K562 (cell line): ENCODE results near the gene MKLN1. TPM values are rescaled to one million over a fixed set of nuclear protein-coding genes. Genes with fewer than 3 reads are reported as not detected.

Experiments
- ATAC-seq: fragments of 200-7000 bp; cut with Tn5 transposase; 3 replicates; pipeline ENCODE4 v1.9.1; 2020; ENCODE audit warnings: moderate library complexity
- BruUV-seq: library from RNA; stranded (reverse); fragments of 400-500 nt; replicated peaks from 2 replicates; lab custom pipeline; 2021; lab: Mats Ljungman, UMichigan
- CTCF ChIA-PET: fragments of 300-600 bp; formaldehyde crosslinking; extraction: SDS; loops from one replicate; lab custom pipeline; 2021; ENCODE audit warnings: low intra/inter-chr PET ratio; lab: Yijun Ruan, JAX
- POLR2A ChIA-PET: fragments of 300-600, 350-650 bp; sonication (Branson Sonifier 250); formaldehyde crosslinking; extraction: SDS; loops from one replicate; lab custom pipeline; 2021; ENCODE audit warnings: antibody characterized with exemption, inconsistent platforms; lab: Yijun Ruan, JAX
- DNase-seq, 4 experiments: peaks; one replicate each; pipeline versions ENCODE4 v3.0.0 to v3.0.0-alpha.2; 2011 to 2018; ENCODE audit warnings: low spot score in 3 of 4, mixed read lengths in 3 of 4; ENCODE audit errors: extremely low read depth in 1 of 4
- FAIRE-seq: peaks from 2 replicates; lab custom pipeline; 2011; peaks lifted over from hg19 to GRCh38; lab: Jason Lieb, UNC
- H2AFZ ChIP-seq: 2 replicates; pipeline ENCODE4 v1.6.0; 2011; ENCODE audit warnings: low read depth, low read length, control low read depth, inconsistent platforms
- H3K27ac ChIP-seq: fragments of 200-600 bp; 3 replicates; pipeline ENCODE4 v1.8.0; 2011; ENCODE audit warnings: low read depth, mild to moderate bottlenecking, control low read depth, inconsistent platforms, low read length, moderate library complexity, mixed read lengths; ENCODE audit errors: extremely low read depth
- H3K27me3 ChIP-seq, 2 experiments: fragments of 300-600 bp in 1 of 2; 2 replicates in 1 of 2; 3 replicates in 1 of 2; pipeline versions ENCODE4 v1.6.0 to v1.8.0; 2011; ENCODE audit warnings: inconsistent platforms in 2 of 2, low read length in 2 of 2, mild to moderate bottlenecking in 1 of 2, mixed read lengths in 1 of 2, moderate library complexity in 1 of 2; ENCODE audit not compliant: control insufficient read depth in 2 of 2, insufficient read depth in 2 of 2
- H3K36me3 ChIP-seq: fragments of 300-600 bp; 3 replicates; pipeline ENCODE4 v1.8.0; 2011; ENCODE audit warnings: mild to moderate bottlenecking, low read length, inconsistent platforms; ENCODE audit not compliant: control insufficient read depth, insufficient read depth
- H3K4me1 ChIP-seq, 2 experiments: fragments of 200-600 bp in 1 of 2; replicated peaks in 1 of 2; 2 replicates in 1 of 2; 3 replicates in 1 of 2; pipeline versions ENCODE4 v1.5.1 to v1.8.0; 2011; ENCODE audit warnings: inconsistent platforms in 2 of 2, low read length in 2 of 2, mild to moderate bottlenecking in 1 of 2, mixed read lengths in 1 of 2, moderate library complexity in 1 of 2; ENCODE audit not compliant: control insufficient read depth in 2 of 2, insufficient read depth in 2 of 2
- H3K4me2 ChIP-seq: 2 replicates; pipeline ENCODE4 v1.6.1; 2011; ENCODE audit warnings: low read length, control low read depth, inconsistent platforms, mixed read lengths; ENCODE audit not compliant: insufficient read depth
- H3K4me3 ChIP-seq: fragments of 200-600 bp; sonication (generic), shearing (Covaris generic); 2 replicates; pipeline ENCODE4 v1.5.1; 2016; ENCODE audit warnings: control low read depth, inconsistent platforms
- H3K79me2 ChIP-seq: fragments of 200-600 bp; 3 replicates; pipeline ENCODE4 v1.8.0; 2011; ENCODE audit warnings: low read length, inconsistent platforms; ENCODE audit not compliant: control insufficient read depth, insufficient read depth
- H3K9ac ChIP-seq, 2 experiments: 2 replicates each; pipeline versions ENCODE4 v1.6.0 to v1.6.1; 2011; ENCODE audit warnings: low read depth in 2 of 2, low read length in 2 of 2, control low read depth in 1 of 2, inconsistent platforms in 1 of 2, mild to moderate bottlenecking in 1 of 2, mixed read lengths in 1 of 2; ENCODE audit not compliant: insufficient read depth in 1 of 2
- H3K9me1 ChIP-seq: one replicate; pipeline ENCODE4 v1.6.0; 2011; ENCODE audit warnings: inconsistent platforms, mild to moderate bottlenecking, low read length, moderate library complexity; ENCODE audit not compliant: control insufficient read depth, insufficient read depth
- H3K9me3 ChIP-seq: replicated peaks from 2 replicates; pipeline ENCODE4 v1.5.1; 2011; ENCODE audit warnings: low read depth, low read length, inconsistent platforms; ENCODE audit not compliant: control insufficient read depth, insufficient read depth
- H4K20me1 ChIP-seq: replicated peaks from 2 replicates; pipeline ENCODE4 v1.6.1; 2011; ENCODE audit warnings: low read length, inconsistent platforms, mixed read lengths; ENCODE audit not compliant: control insufficient read depth, insufficient read depth
- ARNT ChIP-seq, 2 experiments: fragments of 450-650 bp; IDR thresholded peaks; 2 replicates each; pipeline ENCODE4 v1.6.1; 2016; ENCODE audit warnings: mild to moderate bottlenecking in 1 of 2
- ATF1 ChIP-seq, 2 experiments: fragments of 450-650 bp in 1 of 2; IDR thresholded peaks; 2 replicates each; pipeline ENCODE4 v1.6.1; 2016; ENCODE audit warnings: missing compliant biosample characterization in 1 of 2, missing genetic modification characterization in 1 of 2
- ATF7 ChIP-seq: fragments of 450-650 bp; IDR thresholded peaks from 2 replicates; pipeline ENCODE4 v1.7.1; 2014; ENCODE audit warnings: mild to moderate bottlenecking, moderate library complexity
- BMI1 ChIP-seq: fragments of 150-350 bp; IDR thresholded peaks from 2 replicates; pipeline ENCODE4 v1.6.1; 2014; ENCODE audit warnings: low read length
- FOXA3 ChIP-seq, 2 experiments: fragments of 450-650 bp in 1 of 2; sonication (generic) in 1 of 2; formaldehyde crosslinking; IDR thresholded peaks in 1 of 2; conservative IDR thresholded peaks in 1 of 2; 2 replicates each; pipeline versions ENCODE4 v1.4.0 to v1.8.0; 2020 to 2022; ENCODE audit warnings: mild to moderate bottlenecking in 2 of 2, missing genetic modification reagents in 1 of 2
- MED1 ChIP-seq: sonication (generic); formaldehyde crosslinking; IDR thresholded peaks from 2 replicates; pipeline ENCODE4 v1.8.1; 2023; ENCODE audit warnings: missing genetic modification reagents, borderline replicate concordance
- MXI1 ChIP-seq: IDR thresholded peaks from 2 replicates; pipeline ENCODE4 v1.6.1; 2011; ENCODE audit warnings: low read depth, mild to moderate bottlenecking, improper control_type of control experiment, low read length
- SMC3 ChIP-seq: conservative IDR thresholded peaks from 2 replicates; pipeline ENCODE4 v1.6.1; 2011; ENCODE audit warnings: low read depth, low read length, improper control_type of control experiment; ENCODE audit not compliant: insufficient read depth
- WHSC1 ChIP-seq: IDR thresholded peaks from one replicate; pipeline ENCODE4 v1.6.1; 2012; ENCODE audit warnings: low read length, control low read depth, inconsistent platforms
- ZNF23 ChIP-seq: fragments of 250-450 bp; sonication (Bioruptor Pico); IDR thresholded peaks from 2 replicates; pipeline ENCODE4 v1.4.0; 2020; ENCODE audit warnings: mild to moderate bottlenecking
- ZNF707 ChIP-seq: fragments of 250-450 bp; sonication (Bioruptor Pico); conservative IDR thresholded peaks from 2 replicates; pipeline ENCODE4 v1.8.0; 2022; ENCODE audit warnings: inconsistent platforms, mild to moderate bottlenecking, moderate library complexity
- WGBS: fragments of 100-300 bp; shearing (Covaris generic); methylation state at CpG from one replicate; pipeline ENCODE4 v1.1.6; 2016; ENCODE audit warnings: low coverage, mixed read lengths; ENCODE audit not compliant: insufficient coverage; ENCODE audit errors: missing lambda C conversion rate; 5-methylcytosine and 5-hydroxymethylcytosine counted together
- in situ Hi-C: fragments of 300-500 bp; cut with MboI; formaldehyde crosslinking; loops from 4 replicates; pipeline ENCODE4 v1.15.0; 2018; ENCODE audit warnings: inconsistent platforms, mixed read lengths
- intact Hi-C: fragments of 100-400 bp; cut with micrococcal nuclease; formaldehyde crosslinking; loops from 2 replicates; pipeline ENCODE4 v1.14.2; 2022
- polyA plus RNA-seq, 8 experiments: library from polyadenylated mRNA; depleted of rRNA in 4 of 8; stranded (reverse) in 5 of 8; unstranded in 3 of 8; fragments of >200 nt; fragmentation: Nextera tagmentation in 2 of 8; fragmentation: Illumina TruSeq in 1 of 8; extraction: Ambion mirVana in 2 of 8; extraction: Trizol in 1 of 8; gene quantifications; 2 replicates each; pipeline versions ENCODE4 v1.2.1 to v1.2.3, GENCODE V29; 2011 to 2014; ENCODE audit warnings: inconsistent platforms in 1 of 8, missing spikeins in 1 of 8
- total RNA-seq, 7 experiments: library from RNA; depleted of rRNA in 6 of 7; stranded (reverse); fragments of >200 nt in 6 of 7; fragmentation: Illumina TruSeq in 2 of 7; extraction: Trizol in 2 of 7; gene quantifications; 2 replicates each; pipeline versions ENCODE4 v1.2.1 to v1.2.3, GENCODE V29; 2011 to 2021; ENCODE audit warnings: low replicate concordance in 1 of 7
- TF ChIP-seq, protein P1 (sequence below), 2 experiments: fragments of 450-650 bp in 1 of 2; sonication (generic) in 1 of 2; formaldehyde crosslinking in 1 of 2; IDR thresholded peaks in 1 of 2; conservative IDR thresholded peaks in 1 of 2; 2 replicates each; pipeline versions ENCODE4 v1.6.1 to v1.8.1; 2016 to 2023; ENCODE audit warnings: mild to moderate bottlenecking in 2 of 2, moderate library complexity in 2 of 2, inconsistent platforms in 1 of 2, missing genetic modification reagents in 1 of 2
- TF ChIP-seq, protein P2 (sequence below): fragments of 150-350 bp; conservative IDR thresholded peaks from 2 replicates; pipeline ENCODE4 v1.6.1; 2014; ENCODE audit warnings: low read length
- TF ChIP-seq, protein P3 (sequence below): fragments of 450-650 bp; IDR thresholded peaks from 2 replicates; pipeline ENCODE4 v1.6.1; 2017; ENCODE audit warnings: antibody characterized with exemption

Gene MKLN1
- total and polyA plus RNA-seq, 9 of the 15 experiments (the other 6 are each of a cell fraction or from before 2014, with no cell fraction given), result 18.6 to 80.4 (median 56.0) TPM

DNA sequence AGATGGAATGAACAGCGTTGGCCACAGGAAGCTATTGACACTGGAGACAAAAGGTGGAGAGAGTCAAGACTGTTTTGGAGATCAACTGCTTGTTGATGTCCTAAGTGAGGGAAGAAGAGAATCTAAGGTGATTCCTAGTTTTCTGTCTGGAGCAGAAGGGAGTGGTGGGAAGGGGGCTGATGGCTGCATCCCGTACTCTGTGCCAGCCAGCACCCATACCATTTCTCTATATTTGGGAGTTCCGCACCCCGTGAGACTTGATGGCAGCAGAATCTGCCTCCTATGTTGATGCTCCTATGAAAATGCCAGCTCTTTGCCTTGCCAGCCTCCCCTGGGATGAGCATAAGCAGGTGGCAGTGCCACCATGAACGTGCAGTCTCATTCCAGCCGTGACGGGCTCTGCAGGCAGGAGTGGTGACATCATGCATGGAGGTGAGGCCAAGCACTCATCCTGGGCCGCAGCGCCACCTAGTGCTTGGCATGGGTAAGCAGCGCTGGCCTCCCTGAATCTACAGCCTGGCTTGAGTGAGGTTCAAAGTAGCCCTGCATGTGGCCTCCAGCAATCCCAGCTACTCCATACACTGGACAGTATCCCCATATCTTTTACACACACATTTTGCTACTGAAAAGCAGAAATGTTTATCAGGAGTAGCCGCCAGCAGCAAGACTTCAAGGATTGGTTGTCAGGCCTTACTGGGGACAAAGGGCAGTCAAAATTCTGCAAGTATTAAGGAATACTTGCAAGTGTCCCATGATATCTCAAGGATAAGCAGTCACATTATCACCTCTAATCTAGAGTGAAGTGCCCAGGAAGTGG lies 185.8 kb downstream of the MKLN1 start:
- H3K27ac ChIP-seq, result no peak overlapping the region
- no peaks in the 10 kb centered on the region for H3K36me3 ChIP-seq
- in situ Hi-C loops, result loop anchor here (10.0 kb wide), 1 partner anchor 629 kb away; no protein-coding TSS in a partner anchor
- H3K9ac ChIP-seq, result no peak overlapping the region
- DNase-seq (peak; percentile 87 to 97 (median 94)), ATAC-seq (peak; percentile 99), FAIRE-seq (peak; percentile 98)
- H3K4me2 ChIP-seq, result peak overlapping the region; percentile 60
- ChIA-PET POLR2A (interaction anchor here (1.7 kb wide), 1 partner anchor 8 kb away, joined by 4 read pairs; no protein-coding TSS in a partner anchor), CTCF (interaction anchor here (0.5 to 1.3 kb wide), 7 partner anchors 168 to 698 kb away, joined by 3 to 6 read pairs (median 3); no protein-coding TSS in a partner anchor)
- no peak overlapping the region for H3K4me3 ChIP-seq
- no peaks in the 10 kb centered on the region for H3K79me2 ChIP-seq
- peaks cover 43 to 52% of the 10 kb centered on the region in 2 experiments for H3K27me3 ChIP-seq
- H4K20me1 ChIP-seq, result peaks cover 13% of the 10 kb centered on the region; the same call in 1 of the 2 replicates
- H3K9me1 ChIP-seq, result no peaks in the 10 kb centered on the region
- 16% methylated on average over 11 of the region's 11 CpGs for WGBS
- no peaks in the 10 kb centered on the region for H3K9me3 ChIP-seq
- peak overlapping the region; percentile 61 for H2AFZ ChIP-seq
- BruUV-seq, result no TSS peak
- intact Hi-C loops, result loop anchor here (1.0 to 10.0 kb wide), 4 partner anchors 446 to 617 kb away; no protein-coding TSS in a partner anchor
- peaks cover 0 to 2% of the 10 kb centered on the region in 2 experiments; a peak in 1 of 5 replicates for H3K4me1 ChIP-seq
- TF ChIP-seq MXI1, result no peak
- TF ChIP-seq FOXA3 (CRISPR knock-in tag; conservative IDR thresholded peaks at IDR 0.05 in 1 of 2, IDR thresholded peaks at IDR 0.05 in 1 of 2), result peak in 1 of 2 experiments; percentile 65; a peak in 1 of 4 replicates
- TF ChIP-seq MED1 (CRISPR knock-in tag), result no peak
- TF ChIP-seq, protein P1, sequence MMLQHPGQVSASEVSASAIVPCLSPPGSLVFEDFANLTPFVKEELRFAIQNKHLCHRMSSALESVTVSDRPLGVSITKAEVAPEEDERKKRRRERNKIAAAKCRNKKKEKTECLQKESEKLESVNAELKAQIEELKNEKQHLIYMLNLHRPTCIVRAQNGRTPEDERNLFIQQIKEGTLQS (IDR thresholded peaks at IDR 0.05), result peak; percentile 97
- TF ChIP-seq, protein P1 (CRISPR knock-in tag; conservative IDR thresholded peaks at IDR 0.05), result peak; percentile 98
- TF ChIP-seq ZNF707 (CRISPR knock-in tag), result no peak
- TF ChIP-seq, protein P2, sequence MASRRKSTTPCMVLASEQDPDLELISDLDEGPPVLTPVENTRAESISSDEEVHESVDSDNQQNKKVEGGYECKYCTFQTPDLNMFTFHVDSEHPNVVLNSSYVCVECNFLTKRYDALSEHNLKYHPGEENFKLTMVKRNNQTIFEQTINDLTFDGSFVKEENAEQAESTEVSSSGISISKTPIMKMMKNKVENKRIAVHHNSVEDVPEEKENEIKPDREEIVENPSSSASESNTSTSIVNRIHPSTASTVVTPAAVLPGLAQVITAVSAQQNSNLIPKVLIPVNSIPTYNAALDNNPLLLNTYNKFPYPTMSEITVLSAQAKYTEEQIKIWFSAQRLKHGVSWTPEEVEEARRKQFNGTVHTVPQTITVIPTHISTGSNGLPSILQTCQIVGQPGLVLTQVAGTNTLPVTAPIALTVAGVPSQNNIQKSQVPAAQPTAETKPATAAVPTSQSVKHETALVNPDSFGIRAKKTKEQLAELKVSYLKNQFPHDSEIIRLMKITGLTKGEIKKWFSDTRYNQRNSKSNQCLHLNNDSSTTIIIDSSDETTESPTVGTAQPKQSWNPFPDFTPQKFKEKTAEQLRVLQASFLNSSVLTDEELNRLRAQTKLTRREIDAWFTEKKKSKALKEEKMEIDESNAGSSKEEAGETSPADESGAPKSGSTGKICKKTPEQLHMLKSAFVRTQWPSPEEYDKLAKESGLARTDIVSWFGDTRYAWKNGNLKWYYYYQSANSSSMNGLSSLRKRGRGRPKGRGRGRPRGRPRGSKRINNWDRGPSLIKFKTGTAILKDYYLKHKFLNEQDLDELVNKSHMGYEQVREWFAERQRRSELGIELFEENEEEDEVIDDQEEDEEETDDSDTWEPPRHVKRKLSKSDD, result no peak
- TF ChIP-seq BMI1, result no peak
- TF ChIP-seq WHSC1, result no peak
- TF ChIP-seq ARNT (IDR thresholded peaks at IDR 0.05), result peak in 1 of 2 experiments; percentile 39; a peak in 1 of 4 replicates
- no peak for TF ChIP-seq ZNF23 (CRISPR knock-in tag)
- peak; percentile 98 for TF ChIP-seq ATF7
- no peak for TF ChIP-seq ATF1 (CRISPR knock-in tag; IDR thresholded peaks at IDR 0.05)
- peak; percentile 88 for TF ChIP-seq ATF1 (tag; IDR thresholded peaks at IDR 0.05)
- peak; percentile 89 for TF ChIP-seq SMC3
- TF ChIP-seq, protein P3, sequence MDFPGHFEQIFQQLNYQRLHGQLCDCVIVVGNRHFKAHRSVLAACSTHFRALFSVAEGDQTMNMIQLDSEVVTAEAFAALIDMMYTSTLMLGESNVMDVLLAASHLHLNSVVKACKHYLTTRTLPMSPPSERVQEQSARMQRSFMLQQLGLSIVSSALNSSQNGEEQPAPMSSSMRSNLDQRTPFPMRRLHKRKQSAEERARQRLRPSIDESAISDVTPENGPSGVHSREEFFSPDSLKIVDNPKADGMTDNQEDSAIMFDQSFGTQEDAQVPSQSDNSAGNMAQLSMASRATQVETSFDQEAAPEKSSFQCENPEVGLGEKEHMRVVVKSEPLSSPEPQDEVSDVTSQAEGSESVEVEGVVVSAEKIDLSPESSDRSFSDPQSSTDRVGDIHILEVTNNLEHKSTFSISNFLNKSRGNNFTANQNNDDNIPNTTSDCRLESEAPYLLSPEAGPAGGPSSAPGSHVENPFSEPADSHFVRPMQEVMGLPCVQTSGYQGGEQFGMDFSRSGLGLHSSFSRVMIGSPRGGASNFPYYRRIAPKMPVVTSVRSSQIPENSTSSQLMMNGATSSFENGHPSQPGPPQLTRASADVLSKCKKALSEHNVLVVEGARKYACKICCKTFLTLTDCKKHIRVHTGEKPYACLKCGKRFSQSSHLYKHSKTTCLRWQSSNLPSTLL, result no peak
